ENCODE measurements around the gene WWOX.

GRCh38 chr16:78990309-78990701, 890.9 kb downstream of the WWOX start:
- TF ChIP-seq, protein P1, sequence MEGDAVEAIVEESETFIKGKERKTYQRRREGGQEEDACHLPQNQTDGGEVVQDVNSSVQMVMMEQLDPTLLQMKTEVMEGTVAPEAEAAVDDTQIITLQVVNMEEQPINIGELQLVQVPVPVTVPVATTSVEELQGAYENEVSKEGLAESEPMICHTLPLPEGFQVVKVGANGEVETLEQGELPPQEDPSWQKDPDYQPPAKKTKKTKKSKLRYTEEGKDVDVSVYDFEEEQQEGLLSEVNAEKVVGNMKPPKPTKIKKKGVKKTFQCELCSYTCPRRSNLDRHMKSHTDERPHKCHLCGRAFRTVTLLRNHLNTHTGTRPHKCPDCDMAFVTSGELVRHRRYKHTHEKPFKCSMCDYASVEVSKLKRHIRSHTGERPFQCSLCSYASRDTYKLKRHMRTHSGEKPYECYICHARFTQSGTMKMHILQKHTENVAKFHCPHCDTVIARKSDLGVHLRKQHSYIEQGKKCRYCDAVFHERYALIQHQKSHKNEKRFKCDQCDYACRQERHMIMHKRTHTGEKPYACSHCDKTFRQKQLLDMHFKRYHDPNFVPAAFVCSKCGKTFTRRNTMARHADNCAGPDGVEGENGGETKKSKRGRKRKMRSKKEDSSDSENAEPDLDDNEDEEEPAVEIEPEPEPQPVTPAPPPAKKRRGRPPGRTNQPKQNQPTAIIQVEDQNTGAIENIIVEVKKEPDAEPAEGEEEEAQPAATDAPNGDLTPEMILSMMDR (IDR thresholded peaks at IDR 0.05), result no peak
- TF ChIP-seq POLR2A (IDR thresholded peaks at IDR 0.05), result no peak
